GM12864 (cell line): Measurements from ENCODE around the gene C1orf146.

ENCODE experiments used
- DNase-seq: peaks from one replicate; pipeline ENCODE4 v3.0.0-alpha.2; 2011; ENCODE audit warnings: low read depth
- H3K4me3 ChIP-seq: 2 replicates; pipeline ENCODE4 v1.5.1; 2011; ENCODE audit warnings: mild to moderate bottlenecking, low read depth, low read length, control low read depth
- CTCF ChIP-seq: IDR thresholded peaks from 2 replicates; pipeline ENCODE4 v1.5.1; 2011; ENCODE audit warnings: low read depth, mild to moderate bottlenecking, moderate library complexity, low read length, control low read depth, inconsistent platforms; ENCODE audit errors: missing control alignments

C1orf146 gene

GRCh38 chr1:92191726-92192125 lies 26.0 kb upstream of the C1orf146 start:
- H3K4me3 ChIP-seq = no peak overlapping the region
- DNase-seq = no peak
- TF ChIP-seq CTCF = no peak

- no peak for DNase-seq
- no peak for TF ChIP-seq CTCF
- no peak overlapping the region for H3K4me3 ChIP-seq
These were observed 25.5 kb upstream of the C1orf146 start for GRCh38 chr1:92192246-92192645.

- DNase-seq = no peak
- TF ChIP-seq CTCF = no peak
- H3K4me3 ChIP-seq = no peak overlapping the region
These were observed 23.2 kb upstream of the C1orf146 start for GRCh38 chr1:92194511-92194910.

GRCh38 chr1:92201973-92202372 lies 15.7 kb upstream of the C1orf146 start:
- no peak for DNase-seq
- no peak overlapping the region for H3K4me3 ChIP-seq
- TF ChIP-seq CTCF = no peak

GRCh38 chr1:92203105-92203504 lies 14.6 kb upstream of the C1orf146 start:
- H3K4me3 ChIP-seq = no peak overlapping the region
- no peak for TF ChIP-seq CTCF
- DNase-seq = no peak

GRCh38 chr1:92210701-92211100 lies 7.0 kb upstream of the C1orf146 start:
- TF ChIP-seq CTCF = no peak
- no peak for DNase-seq

GRCh38 chr1:92211166-92211565 lies 6.5 kb upstream of the C1orf146 start:
- no peak overlapping the region for H3K4me3 ChIP-seq
- DNase-seq = no peak
- no peak for TF ChIP-seq CTCF

More at GRCh38 chr1:92210701-92211100, 7.0 kb upstream of the C1orf146 start:
- no peak overlapping the region for H3K4me3 ChIP-seq
